Measurements from ENCODE around the gene ATF2. TPM values are rescaled to one million over a fixed set of nuclear protein-coding genes. Genes with fewer than 3 reads are reported as not detected.

The ATF2 gene
- total RNA-seq, 3 donors from 2014 or later (not counting 1 experiment from before 2014, with no cell fraction given) = 66.7 to 76.5 (median 74.4) TPM

- 96% methylated on average over 10 of the region's 10 CpGs for WGBS (ENCODE audit: insufficient coverage)
- Histone ChIP-seq H3K27ac (ENCODE audit: low read length) (no peak overlapping the region), H3K9me3 (ENCODE audit: control insufficient read depth, insufficient read depth, low read length) (no peaks in the 10 kb centered on the region), H3K36me3 (ENCODE audit: control insufficient read depth, insufficient read depth, low read length) (peaks cover 3% of the 10 kb centered on the region), H3K4me3 (ENCODE audit: low read length) (no peak overlapping the region), H3K4me1 (ENCODE audit: control insufficient read depth, insufficient read depth, low read length) (no peaks in the 10 kb centered on the region), H3K27me3 (ENCODE audit: control insufficient read depth, insufficient read depth, low read length) (no peaks in the 10 kb centered on the region)
- intact Hi-C loops (cut with micrococcal nuclease) = no loop called here
- Mint-ChIP-seq H3K9me3 (no peaks in the 10 kb centered on the region), H3K4me1 (peaks cover 9 to 12% of the 10 kb centered on the region in 2 donors), H3K27ac (no peak overlapping the region), H3K27me3 (ENCODE audit: low read depth in 2 of 2) (no peaks in the 10 kb centered on the region), H3K36me3 (peaks cover 5% of the 10 kb centered on the region), H3K4me3 (no peak overlapping the region)
- DNase-seq = no peak
- no peak for TF ChIP-seq CTCF (IDR thresholded peaks at IDR 0.05)
- ATAC-seq = no peak
Measured at GRCh38 chr2:175062787-175063585, 105.0 kb downstream of the ATF2 start.

- no peaks in the 10 kb centered on the region for H3K4me1 Mint-ChIP-seq
- intact Hi-C loops (cut with micrococcal nuclease) = no loop called here
- no peak overlapping the region for H3K4me3 Mint-ChIP-seq
- H3K36me3 ChIP-seq (ENCODE audit: control insufficient read depth, insufficient read depth, low read length) = no peaks in the 10 kb centered on the region
- H3K36me3 Mint-ChIP-seq = peaks cover 5% of the 10 kb centered on the region
- H3K4me3 ChIP-seq (ENCODE audit: low read length) = no peak overlapping the region
- no peak for TF ChIP-seq CTCF (IDR thresholded peaks at IDR 0.05)
- no peak for ATAC-seq
- H3K27me3 ChIP-seq (ENCODE audit: control insufficient read depth, insufficient read depth, low read length) = no peaks in the 10 kb centered on the region
- H3K9me3 ChIP-seq (ENCODE audit: control insufficient read depth, insufficient read depth, low read length) = no peaks in the 10 kb centered on the region
- WGBS (ENCODE audit: insufficient coverage) = 95% methylated on average over 5 of the region's 5 CpGs
- no peaks in the 10 kb centered on the region for H3K27me3 Mint-ChIP-seq (ENCODE audit: low read depth in 2 of 2)
- H3K27ac ChIP-seq (ENCODE audit: low read length) = no peak overlapping the region
- no peaks in the 10 kb centered on the region for H3K9me3 Mint-ChIP-seq
- no peak overlapping the region for H3K27ac Mint-ChIP-seq
- DNase-seq = no peak
- H3K4me1 ChIP-seq (ENCODE audit: control insufficient read depth, insufficient read depth, low read length) = no peaks in the 10 kb centered on the region
Measured at GRCh38 chr2:175057078-175057685, 110.8 kb downstream of the ATF2 start.

GRCh38 chr2:175055993-175056392, 112.0 kb downstream of the ATF2 start:
- Histone ChIP-seq H3K27ac (ENCODE audit: low read length) (no peak overlapping the region), H3K4me1 (ENCODE audit: control insufficient read depth, insufficient read depth, low read length) (no peaks in the 10 kb centered on the region), H3K36me3 (ENCODE audit: control insufficient read depth, insufficient read depth, low read length) (no peaks in the 10 kb centered on the region), H3K27me3 (ENCODE audit: control insufficient read depth, insufficient read depth, low read length) (no peaks in the 10 kb centered on the region), H3K9me3 (ENCODE audit: control insufficient read depth, insufficient read depth, low read length) (no peaks in the 10 kb centered on the region), H3K4me3 (ENCODE audit: low read length) (no peak overlapping the region)
- H3K27me3 Mint-ChIP-seq (ENCODE audit: low read depth in 2 of 2) = no peaks in the 10 kb centered on the region
- TF ChIP-seq CTCF (IDR thresholded peaks at IDR 0.05) = no peak
- H3K4me1 Mint-ChIP-seq = no peaks in the 10 kb centered on the region
- H3K4me3 Mint-ChIP-seq = no peak overlapping the region
- no peak overlapping the region for H3K27ac Mint-ChIP-seq
- no peaks in the 10 kb centered on the region for H3K9me3 Mint-ChIP-seq
- ATAC-seq (no peak), DNase-seq (no peak)
- peaks cover 5% of the 10 kb centered on the region for H3K36me3 Mint-ChIP-seq
- intact Hi-C loops (cut with micrococcal nuclease) = no loop called here
